Regular cardiac myocyte (primary cell): ENCODE measurements around the gene DNMT1. TPM values are rescaled to one million over a fixed set of nuclear protein-coding genes. Genes with fewer than 3 reads are reported as not detected.

Source experiments
- total RNA-seq: library from RNA; depleted of rRNA; stranded (reverse); fragments of >200 nt; gene quantifications from 2 replicates; pipeline ENCODE4 v1.2.3, GENCODE V29; 2014

DNMT1 gene
- 19.2 and 91.1 TPM in 2 replicates for total RNA-seq

DNA sequence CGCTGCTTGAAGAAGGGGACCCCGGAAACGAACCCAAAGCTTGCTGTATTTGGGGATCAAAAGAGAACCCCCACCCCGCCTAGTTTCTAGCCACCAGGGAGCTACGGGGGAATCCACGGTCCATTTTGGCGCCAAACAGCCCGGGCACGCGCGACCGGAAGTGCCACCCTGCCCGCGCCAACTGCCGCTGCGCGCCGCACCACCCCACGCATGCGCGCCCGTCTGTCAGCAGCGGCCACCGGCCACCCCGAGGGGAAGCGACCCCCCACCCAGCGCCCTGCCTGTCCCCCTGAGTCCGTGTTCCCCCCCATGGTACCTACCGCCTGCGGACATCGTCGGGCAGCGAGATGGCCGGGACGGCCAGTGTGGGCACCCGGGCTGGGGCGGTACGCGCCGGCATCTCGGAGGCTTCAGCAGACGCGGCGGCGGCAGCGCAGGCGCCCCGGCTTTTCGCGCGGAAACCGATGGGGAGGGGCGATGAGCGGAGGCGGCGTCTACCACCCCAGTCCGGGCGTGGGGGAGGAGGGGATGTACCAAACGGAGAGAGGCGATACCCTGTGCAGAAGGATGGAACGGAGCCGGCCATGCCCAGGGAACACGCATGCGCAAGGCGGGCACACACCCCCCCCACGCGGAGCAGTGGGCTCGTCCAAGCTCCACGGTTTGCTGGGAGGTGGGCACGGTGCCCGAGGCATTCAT is at the start of gene DNMT1:
DNMT1 (minus strand) TSS at position 454 of the 699 bp plus-strand sequence; CDS start at position 400, 54 bp downstream.

DNA sequence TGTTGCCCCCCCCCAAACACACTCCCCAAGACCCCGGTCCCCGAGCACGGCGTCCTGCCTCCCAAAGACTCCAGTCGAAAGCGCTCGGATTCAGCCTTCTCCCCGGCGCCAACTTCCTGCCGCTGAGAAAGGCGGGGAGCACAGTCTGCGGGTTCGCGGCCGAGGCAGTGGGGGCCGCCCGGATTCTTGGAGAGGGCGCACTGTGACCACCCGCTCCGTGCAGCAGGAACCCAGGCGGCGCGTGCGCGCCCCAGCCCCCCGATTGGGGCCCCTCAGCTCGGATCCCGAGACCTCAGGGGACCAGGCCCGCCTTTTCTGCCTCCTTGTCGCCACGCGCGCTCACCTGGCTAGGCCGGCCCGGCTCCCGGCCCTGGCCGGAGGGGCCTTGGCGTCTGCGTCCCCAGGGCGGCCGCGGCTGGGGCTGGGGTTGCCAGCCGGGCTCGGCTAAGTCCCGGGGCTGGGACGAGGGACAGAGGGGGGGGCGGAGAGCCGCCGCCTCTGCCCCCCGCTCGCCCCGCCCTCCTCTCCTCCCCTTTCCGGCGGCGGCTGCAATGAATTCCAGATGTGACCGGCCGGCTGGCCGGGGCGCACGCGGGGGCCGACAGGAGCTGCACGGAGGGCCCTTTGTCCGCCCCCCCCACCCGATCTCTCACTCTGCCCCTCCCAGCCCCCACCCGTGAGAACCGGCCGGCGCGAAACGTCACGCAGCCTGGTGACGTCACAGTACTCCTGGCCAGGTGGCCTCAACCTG is 36.3 kb upstream of the DNMT1 start, which contains the start of gene S1PR2:
S1PR2 (minus strand) TSS at position 471 of the 751 bp plus-strand sequence. CDS start 6,426 bp downstream, outside the sequence.

GRCh38 chr19:10111405-10111811 is 83.3 kb downstream of the DNMT1 start, which contains the start of gene P2RY11:
Gene P2RY11, plus strand, starts transcription at chr19:10111693. Its CDS starts 29 bp downstream, at chr19:10111722.

GRCh38 chr19:10106100-10106936 is 88.4 kb downstream of the DNMT1 start, which contains the start of gene PPAN:
Gene PPAN, plus strand, starts transcription at chr19:10106362. Its CDS starts 33 bp downstream, at chr19:10106395.

DNA sequence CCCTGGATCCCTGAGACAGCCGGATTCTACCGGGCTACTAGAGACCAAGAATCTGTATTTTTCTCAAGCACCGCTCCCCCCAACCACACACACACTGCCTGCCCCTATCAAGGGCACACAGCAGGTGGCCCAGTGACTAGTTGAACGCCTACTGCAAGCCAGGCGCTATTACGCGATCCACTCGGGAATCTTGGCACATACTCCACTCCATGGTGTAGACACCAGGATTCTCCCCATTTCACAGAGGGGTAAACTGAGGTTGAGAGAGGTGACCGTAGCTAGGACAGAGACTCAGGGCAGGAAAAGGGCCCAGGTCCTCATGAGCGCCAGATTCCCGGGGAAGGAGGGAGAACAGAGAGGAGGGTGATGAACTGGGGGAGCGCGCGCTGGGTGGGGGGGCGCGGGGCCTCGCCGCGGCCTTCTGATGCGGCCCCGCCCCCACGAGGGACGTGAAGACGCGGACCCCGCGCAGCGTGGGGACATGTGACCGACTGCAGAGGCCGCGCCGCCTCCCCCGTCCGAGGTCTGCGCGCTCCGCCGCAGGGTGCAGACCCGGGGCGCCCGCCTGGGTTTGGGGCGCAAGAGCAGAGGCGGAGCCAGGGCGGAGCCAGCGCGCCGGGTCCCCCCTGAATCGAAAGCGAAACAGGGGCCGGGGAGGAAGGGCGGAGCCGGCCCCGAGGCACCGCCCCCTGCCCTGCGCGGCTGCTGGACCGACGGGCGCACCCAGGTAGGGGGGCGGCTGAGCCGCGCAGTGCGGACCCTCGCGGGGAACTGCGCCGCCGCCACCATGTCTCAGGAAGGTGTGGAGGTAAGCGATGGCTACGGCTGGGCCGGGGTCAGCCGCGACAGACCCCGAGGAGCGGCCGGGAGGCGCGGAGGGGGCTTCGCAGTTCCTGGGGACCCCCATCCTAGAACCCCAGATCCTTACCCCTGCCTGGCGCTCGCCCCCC is 108.8 kb downstream of the DNMT1 start, which contains the start of gene SHFL:
SHFL (plus strand) TSS at position 677 of the 950 bp plus-strand sequence; CDS start at position 788, 111 bp downstream.

Other genes with a start within 250 kb of the DNMT1 start
- gene COL5A3, start 184.4 kb downstream of the DNMT1 start, total RNA-seq = 4.0 and 18.6 TPM in 2 replicates
- not detected in 2 replicates for gene RDH8, start 181.5 kb downstream of the DNMT1 start, total RNA-seq
- gene SHFL, start 108.6 kb downstream of the DNMT1 start, total RNA-seq = 12.1 and 25.1 TPM in 2 replicates
- 0.19 and 1.4 TPM in 2 replicates for gene ANGPTL6, start 92.3 kb downstream of the DNMT1 start, total RNA-seq
- 36.1 and 61.2 TPM in 2 replicates for gene PPAN, start 88.6 kb downstream of the DNMT1 start, total RNA-seq
- gene P2RY11, start 83.3 kb downstream of the DNMT1 start, total RNA-seq = 2.3 and 3.8 TPM in 2 replicates
- 285 and 382 TPM in 2 replicates for gene EIF3G, start 75.1 kb downstream of the DNMT1 start, total RNA-seq
- gene S1PR2, start 36.4 kb upstream of the DNMT1 start, total RNA-seq = 11.0 and 13.6 TPM in 2 replicates
- gene MRPL4, start 57.3 kb upstream of the DNMT1 start, total RNA-seq = 10.7 and 36.0 TPM in 2 replicates
- 5.2 and 23.1 TPM in 2 replicates for gene ICAM1, start 76.2 kb upstream of the DNMT1 start, total RNA-seq
- gene ICAM4, start 92.0 kb upstream of the DNMT1 start, total RNA-seq = 0.85 and 0.96 TPM in 2 replicates
- gene ICAM5, start 95.0 kb upstream of the DNMT1 start, total RNA-seq = 0.96 and 3.9 TPM in 2 replicates
- 0.38 and 1.1 TPM in 2 replicates for gene ZGLP1, start 114.9 kb upstream of the DNMT1 start, total RNA-seq
- gene FDX2, start 121.1 kb upstream of the DNMT1 start, total RNA-seq = 14.4 and 23.4 TPM in 2 replicates
- 4.2 and 11.3 TPM in 2 replicates for gene RAVER1, start 138.6 kb upstream of the DNMT1 start, total RNA-seq
- 7.0 and 12.1 TPM in 2 replicates for gene ICAM3, start 144.7 kb upstream of the DNMT1 start, total RNA-seq
- gene TYK2, start 185.6 kb upstream of the DNMT1 start, total RNA-seq = 60.6 and 101 TPM in 2 replicates
- gene CDC37, start 208.6 kb upstream of the DNMT1 start, total RNA-seq = 193 and 304 TPM in 2 replicates
- 2.5 and 2.8 TPM in 2 replicates for gene PDE4A, start 225.6 kb upstream of the DNMT1 start, total RNA-seq